NCI-H1417 (cell line): ENCODE measurements around the gene SNRNP27.
A peak's percentile ranks its signal among the peaks of the same experiment; 100 is the strongest.
"Not testable (repeated sequence)": the region's sequence is repeated elsewhere in the genome, so short reads cannot be mapped to it uniquely, and the experiment has no call there.

Source experiments
- DNase-seq, 3 experiments: peaks; one replicate each; lab custom pipeline; 2025; lab: John Stamatoyannopoulos, UW

The SNRNP27 gene, protein sequence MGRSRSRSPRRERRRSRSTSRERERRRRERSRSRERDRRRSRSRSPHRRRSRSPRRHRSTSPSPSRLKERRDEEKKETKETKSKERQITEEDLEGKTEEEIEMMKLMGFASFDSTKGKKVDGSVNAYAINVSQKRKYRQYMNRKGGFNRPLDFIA

DNA sequence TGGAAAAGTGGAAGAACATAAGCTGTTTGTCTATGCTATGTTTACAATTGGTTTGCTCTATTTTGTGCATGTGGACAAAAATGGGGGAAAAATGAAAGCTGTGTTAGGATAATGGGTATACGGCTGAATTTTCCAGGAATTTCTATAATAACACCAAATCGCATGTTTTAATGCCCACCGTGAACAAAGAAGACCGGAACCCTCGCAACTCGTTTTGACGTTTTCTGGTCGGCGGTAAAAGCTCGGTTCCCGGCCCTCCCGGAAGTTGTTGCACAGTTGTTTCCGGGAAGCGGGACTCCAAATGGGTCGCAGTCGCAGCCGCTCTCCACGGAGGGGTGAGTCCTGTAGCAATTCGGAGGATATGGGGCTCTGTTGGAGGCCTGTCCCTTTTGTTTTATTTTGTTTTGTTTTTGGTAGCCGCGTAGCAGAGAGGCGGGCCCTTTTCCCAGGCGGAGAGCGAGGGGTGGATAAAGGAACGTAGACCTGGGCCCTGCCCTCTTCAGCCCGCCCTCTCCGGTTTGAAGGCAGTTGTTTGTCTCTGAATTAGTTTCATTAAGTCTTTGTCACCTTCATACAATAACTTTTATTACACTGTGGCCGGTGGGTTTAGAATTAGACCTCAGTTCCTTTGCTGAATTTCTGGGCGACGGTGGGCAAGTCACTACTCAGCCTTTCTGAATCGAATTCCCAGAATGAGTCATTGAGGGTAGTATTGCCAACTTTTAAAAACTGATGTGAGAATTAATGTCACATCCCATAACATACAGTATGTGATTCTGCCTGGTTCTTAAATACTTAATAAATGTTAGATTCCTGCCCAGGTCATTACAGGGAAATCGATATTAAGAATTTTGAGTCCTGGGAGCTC lies at the start of gene SNRNP27:
Gene SNRNP27, plus strand, starts transcription at position 273 of the 868 bp plus-strand sequence. Its CDS starts 29 bp downstream, at position 302.
- DNase-seq, result peak; percentile 86 to 91 (median 91)

- DNase-seq, result no peak
Observed at GRCh38 chr2:69843993-69844392, 49.8 kb upstream of the SNRNP27 start.

DNA sequence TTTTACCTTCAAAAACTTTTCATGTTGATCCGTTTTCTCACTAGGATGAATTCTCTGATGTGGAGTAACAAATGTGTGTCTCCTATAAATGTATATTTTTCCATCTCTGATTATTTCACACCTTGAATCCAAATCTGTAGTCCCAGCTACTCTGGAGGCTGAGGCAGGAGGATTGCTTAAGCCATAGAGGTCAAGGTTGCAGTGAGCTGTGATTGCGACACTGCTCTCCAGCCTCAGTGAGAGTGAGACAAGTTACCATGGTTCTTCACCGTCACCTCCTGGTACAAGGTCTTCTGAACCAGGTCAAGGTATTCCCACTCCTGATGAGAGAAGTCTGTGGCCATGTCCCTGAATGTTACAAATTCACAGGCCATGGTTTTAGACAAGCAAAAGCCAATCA lies 49.2 kb upstream of the SNRNP27 start:
- no peak for DNase-seq

DNA sequence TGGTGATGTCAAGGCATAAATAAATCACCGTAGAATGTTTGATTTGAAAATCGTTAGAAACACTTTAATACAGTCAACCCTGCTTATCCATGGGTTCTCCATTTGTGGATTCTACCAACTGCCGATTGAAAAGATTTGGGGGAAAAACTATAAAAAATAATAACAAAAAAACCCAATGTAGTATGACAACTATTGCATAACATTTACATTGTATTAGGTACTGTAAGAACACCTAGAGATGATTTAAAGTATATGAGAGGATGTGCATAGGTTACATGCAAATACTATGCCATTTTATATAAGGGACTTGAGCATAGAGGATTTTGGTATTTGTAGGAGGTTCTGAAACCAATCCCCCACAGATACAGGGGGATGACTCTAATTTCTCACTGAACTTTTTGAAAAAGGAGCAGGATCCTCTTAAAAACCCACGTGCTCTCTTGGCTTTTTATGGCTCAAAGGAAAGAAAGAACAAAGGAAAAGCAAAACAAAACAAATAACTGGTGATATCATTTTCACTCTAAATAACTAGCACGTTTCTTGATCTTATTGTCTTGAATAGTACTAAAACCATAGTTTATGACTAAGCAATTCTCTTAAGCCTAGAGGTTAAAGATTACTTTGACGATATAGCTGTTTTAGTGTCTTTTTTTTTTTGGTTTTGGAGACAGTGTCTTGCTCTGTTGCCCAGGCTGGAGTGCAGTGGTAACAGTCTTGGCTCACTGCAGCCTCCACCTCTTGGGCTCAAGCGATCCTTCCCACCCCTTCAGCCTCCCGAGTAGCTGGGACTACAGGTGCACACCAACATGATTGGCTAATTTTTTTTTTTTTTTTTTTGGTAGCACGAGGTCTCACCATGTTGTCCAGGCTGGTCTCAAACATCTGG lies 47.3 kb upstream of the SNRNP27 start:
- DNase-seq, result no peak

DNA sequence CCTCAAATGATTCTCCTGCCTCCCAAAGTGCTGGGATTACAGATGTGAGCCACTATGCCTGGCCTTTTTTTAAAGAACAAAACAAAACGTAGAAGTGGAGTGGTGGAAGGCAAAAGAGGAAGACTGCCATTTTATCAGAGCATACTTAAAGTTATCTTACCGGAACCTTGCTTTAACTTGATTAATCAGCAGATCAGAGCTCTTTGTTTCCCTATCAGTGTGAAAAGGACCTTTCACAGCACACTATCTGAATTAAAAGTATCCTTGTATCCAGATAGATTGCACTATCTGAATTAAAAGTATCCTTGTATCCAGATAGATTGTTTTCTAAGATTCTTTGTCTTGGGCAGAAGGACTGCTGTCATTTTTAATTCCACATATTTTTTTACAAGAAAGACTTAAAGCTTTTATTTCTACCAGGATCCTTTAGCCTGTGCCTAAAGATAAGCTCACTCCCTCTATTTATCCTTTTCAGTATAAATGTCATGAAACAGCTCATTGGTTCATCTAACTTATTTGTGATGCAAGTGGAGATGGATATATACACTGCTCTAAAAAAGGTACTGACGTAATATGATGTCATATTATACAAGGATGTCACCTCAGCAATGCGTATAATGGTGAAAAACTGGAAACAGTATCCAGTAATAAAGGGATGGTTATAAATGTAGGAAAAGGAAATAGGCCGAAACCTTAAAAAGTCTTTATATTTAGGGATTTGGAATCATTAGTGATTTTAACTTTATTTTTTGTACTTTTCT lies 46.5 kb upstream of the SNRNP27 start:
- no peak for DNase-seq

DNA sequence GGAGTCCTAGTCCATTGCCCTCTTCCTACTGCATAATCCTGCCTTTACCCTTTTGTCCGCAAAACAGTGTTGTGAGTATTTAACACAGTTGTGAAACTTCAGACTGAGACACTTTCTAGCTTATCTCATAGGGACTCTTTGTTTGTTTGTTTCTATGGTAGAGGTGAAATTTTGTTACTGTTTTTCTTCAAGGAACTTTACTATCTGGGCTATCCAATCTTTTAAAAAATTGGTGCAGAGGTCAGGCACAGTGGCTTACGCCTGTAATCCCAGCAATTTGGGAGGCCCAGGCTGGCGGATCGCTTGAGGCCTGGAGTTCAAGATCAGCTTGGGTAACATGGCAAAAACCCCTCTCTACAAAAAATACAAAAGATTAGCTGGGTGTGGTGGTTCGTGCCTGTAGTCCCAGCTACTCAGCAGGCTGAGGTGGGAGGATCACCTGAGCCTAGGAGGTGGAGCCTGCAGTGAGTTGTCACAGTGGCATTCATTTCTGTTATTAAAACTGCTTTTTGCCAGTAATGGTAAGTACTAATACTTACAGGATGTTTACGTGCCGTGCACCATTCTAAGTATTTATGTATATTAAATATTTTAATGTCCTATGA lies 45.5 kb upstream of the SNRNP27 start:
- no peak for DNase-seq

- DNase-seq, result no peak
Observed at GRCh38 chr2:69858261-69858660, 35.5 kb upstream of the SNRNP27 start.

DNA sequence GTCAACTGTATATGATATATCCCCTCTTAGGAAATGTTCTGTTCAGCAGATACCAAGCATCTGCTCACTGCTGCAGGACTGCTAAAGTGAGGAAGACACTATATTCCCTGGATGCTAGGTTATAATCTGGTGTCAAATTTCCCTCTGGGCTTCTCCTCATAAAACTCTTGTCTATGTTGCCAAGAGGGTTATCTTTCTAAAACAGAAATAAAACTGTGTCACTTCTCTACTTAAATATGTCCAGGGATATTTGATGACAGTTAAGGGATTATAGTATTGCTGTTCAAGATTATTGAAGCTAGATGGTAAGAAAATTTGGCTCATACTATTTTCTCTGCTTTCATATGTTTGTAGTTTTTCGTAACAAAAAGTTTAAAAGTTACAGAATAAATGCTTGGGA lies 30.5 kb upstream of the SNRNP27 start:
- DNase-seq, result no peak

DNA sequence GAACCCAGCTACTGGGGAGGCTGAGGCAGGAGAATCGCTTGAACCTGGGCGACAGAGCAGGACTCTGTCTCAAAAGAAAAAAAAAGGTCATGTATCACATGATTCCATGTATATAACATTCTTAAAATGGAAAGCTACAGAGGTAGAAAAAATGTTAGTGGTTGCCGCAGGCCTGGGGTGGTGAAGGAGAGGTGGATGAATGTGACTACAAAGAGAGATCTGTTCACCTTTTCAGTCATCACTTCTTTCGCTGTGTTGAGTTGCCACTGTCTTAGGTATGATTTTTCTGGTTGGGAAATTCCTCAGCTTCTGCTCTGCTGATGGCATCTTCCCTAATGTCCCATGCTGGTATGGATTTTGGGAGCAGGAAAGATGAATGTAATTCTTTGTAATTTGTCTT lies 5.3 kb upstream of the SNRNP27 start:
- DNase-seq, result no peak

GRCh38 chr2:69889302-69889701 lies 4.5 kb upstream of the SNRNP27 start:
- no peak for DNase-seq

DNA sequence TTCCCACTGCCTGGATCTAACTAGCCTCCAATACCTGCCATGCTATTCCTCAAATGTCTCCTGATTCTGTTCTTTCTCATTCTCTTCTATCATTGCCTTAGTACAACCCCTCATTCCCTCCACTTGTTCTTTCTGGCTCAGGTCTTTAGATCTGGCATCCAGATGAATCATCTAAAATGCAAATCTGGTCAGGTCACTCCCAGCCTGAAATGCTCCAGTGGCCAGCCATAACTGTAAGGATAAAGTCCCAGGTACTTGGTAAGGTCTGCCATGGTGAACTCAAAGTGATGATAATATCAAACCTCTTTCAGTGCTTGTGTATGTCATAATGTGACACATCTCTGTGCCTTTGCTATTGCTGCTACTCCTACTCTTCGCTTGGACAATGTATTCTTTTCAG lies 2.9 kb upstream of the SNRNP27 start:
- no peak for DNase-seq

GRCh38 chr2:69892838-69893424 lies 825 bp upstream of the SNRNP27 start:
- DNase-seq, result peak in 1 of 3 experiments; percentile 45

DNA sequence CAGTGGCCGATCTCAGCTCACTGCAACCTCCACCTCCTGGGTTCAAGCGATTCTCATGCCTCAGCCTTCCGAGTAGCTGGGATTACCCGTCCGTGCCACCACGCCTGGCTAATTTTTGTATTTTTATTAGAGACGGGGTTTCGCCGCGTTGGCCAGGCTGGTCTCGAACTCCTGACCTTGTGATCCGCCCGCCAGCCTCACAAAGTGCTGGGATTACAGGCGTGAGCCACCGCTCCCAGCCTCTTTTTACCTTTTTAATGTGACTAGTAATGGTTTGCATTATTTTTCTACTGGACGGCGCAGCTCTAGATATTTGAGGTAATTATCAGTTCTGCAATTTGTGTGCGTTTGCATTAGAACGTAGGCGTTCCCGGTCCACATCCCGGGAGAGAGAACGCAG lies 981 bp downstream of the SNRNP27 start:
- DNase-seq, result not testable (repeated sequence)

DNA sequence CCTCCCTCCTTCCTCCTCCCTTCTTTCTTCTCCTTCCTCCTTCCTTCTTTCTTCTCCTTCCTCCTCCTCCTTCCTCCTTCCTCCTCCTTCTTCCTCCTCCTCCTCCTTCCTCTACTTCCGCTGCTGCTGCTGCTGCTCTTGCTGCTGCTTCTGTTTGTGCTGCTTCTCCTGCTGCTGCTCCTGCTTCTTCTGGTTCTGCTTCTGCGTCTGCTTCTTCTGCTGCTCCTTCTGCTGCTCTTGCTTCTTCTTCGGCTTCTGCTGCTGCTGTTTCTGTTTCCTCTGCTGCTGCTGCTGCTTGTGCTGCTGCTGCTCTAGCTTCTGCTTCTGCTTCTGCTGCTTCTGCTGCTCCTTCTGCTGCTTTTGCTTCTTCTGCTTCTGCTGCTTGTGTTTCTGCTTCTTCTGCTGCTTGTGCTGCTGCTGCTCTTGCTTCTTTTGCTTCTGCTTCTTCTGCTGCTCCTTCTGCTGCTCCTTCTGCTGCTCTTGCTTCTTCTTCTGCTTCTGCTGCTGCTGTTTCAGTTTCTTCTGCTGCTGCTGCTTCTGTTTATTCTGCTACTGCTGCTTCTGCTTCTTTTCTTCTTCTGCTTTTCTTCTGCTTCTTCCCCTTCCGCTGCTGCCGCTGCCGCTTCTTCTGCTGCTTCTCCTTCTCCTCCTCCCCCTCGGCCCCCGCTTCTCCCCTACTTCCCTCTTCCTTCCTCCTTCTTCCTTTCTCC lies 8.6 kb downstream of the SNRNP27 start:
- DNase-seq, result no peak

DNA sequence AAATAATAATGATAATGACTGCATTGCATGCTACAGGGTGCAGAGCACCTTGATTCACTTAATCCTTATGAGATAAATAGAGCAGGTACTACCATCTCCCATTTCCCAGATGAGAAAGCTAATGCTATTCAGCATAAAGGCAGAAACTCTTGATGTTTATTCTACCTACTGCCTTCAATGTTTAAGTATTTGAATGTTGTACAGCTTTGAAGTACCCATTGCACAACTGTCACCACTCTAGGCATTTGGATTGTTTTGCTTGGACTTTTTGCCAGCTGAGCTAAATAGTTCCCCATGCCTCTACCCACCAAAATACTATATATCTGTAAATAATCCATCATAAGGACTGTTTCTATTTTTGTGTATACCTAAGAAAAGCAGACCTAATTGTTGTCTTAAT lies 13.5 kb downstream of the SNRNP27 start:
- DNase-seq, result no peak

DNA sequence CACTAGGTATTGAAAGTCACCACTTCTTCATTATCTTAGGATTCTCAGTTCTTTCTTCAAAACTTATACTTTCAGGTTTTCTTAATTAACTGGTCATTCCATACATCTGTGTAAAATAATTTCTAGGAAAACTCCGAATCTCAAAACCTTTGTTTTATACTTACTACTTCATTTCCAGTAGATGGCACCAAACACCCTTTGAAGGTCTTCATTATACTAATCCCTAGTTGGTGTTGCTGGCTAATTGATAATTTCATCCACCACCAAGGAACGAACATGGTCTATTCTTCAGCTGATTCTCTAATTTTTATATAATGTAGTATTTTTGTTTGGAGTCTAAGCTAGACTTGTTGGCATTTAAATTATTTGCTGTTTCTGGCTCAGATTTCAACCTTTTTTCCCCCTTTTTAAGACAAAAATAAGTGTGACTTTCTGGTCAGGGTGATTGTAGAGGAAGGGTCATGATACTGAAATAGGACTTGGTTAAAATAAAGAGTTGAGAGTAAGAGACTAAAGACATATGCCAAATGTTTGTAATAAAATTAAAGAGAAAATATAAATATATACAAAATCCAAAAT lies 18.3 kb downstream of the SNRNP27 start:
- peak; percentile 31 to 81 (median 58) for DNase-seq

- DNase-seq, result peak; percentile 100
Observed at GRCh38 chr2:69914164-69914949, 20.6 kb downstream of the SNRNP27 start.

DNA sequence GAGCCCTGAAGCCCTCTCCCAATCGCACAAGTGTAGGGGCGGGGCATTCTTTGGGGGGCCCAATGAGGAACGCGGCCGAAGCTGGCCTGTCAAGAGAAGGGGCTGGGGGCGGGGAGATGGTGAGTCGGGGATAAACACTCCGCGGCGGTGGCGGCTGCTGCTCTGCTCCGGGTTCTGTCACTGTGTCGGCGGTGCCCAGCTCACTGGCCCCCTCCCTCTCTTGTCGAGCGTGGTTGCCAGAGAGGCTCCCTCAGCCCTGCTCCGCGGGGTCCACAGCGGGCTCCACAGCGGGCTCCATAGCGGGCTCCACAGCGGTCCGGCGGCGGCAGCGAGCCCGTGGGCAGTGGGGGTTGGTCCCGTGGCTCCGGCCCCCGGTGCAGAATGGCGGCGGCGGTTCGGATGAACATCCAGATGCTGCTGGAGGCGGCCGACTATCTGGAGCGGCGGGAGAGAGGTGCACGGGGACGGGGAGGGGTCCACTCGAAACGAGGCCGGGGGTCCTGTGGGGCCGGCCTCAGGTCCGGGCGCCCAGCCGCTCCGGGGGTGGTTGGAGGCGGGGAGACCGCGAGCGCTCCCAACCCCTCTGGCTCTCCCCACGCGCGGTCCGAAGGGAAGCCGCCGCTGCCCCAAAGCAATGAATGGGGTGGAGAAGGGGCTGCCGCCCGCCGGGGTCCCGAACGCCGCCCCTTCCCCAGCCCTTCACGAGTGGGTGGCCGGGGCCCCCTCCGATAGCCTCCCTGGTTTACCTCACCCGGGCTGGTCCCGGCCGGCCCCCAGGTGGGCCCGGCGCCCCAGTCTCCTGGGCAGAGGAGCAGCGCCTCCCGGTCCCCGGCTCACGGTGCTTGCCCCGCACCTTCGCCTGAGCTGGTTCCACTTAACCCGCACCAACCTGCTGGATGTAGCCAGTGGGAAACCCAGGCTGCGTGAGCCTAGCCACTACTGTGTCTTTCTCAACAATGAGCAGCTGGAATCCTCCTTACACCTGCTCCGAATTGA lies 21.5 kb downstream of the SNRNP27 start, which contains the start of gene MXD1:
Gene MXD1, plus strand, starts transcription at position 160 of the 996 bp plus-strand sequence. Its CDS starts 222 bp downstream, at position 382.
- DNase-seq, result peak in 2 of 3 experiments; percentile 53 to 61
